Renal pelvis (tissue), 4 donors: Measurements from ENCODE around the gene GPRASP3. TPM values are rescaled to one million over a fixed set of nuclear protein-coding genes. Genes with fewer than 3 reads are reported as not detected.

ENCODE experiments used
- DNase-seq: peaks from one replicate; pipeline ENCODE4 v3.0.0-alpha.2; 2013
- polyA plus RNA-seq, 3 donors: library from polyadenylated mRNA; unstranded; fragments of 120-200 nt; gene quantifications; one replicate each; pipeline ENCODE4 v1.2.1, GENCODE V29; 2013; ENCODE audit not compliant: insufficient read length in 3 of 3

The GPRASP3 gene
- polyA plus RNA-seq, 3 donors: 17.9 to 19.6 (median 18.8) TPM

GRCh38 chrX:102744307-102744706, 23.8 kb downstream of the GPRASP3 start:
- no peak for DNase-seq

GRCh38 chrX:102745513-102745856, 24.9 kb downstream of the GPRASP3 start:
- DNase-seq: no peak

- DNase-seq: peak; percentile 48
Measured at GRCh38 chrX:102745857-102746584, 25.5 kb downstream of the GPRASP3 start.

- no peak for DNase-seq
Measured at GRCh38 chrX:102765217-102765616, 44.7 kb downstream of the GPRASP3 start.

- no peak for DNase-seq
Measured at GRCh38 chrX:102765809-102766208, 45.3 kb downstream of the GPRASP3 start.

- no peak for DNase-seq
Measured at GRCh38 chrX:102767287-102767686, 46.7 kb downstream of the GPRASP3 start.

GRCh38 chrX:102768987-102769761, 48.6 kb downstream of the GPRASP3 start:
- DNase-seq: peak; percentile 92

Other genes starting within 250 kb of the GPRASP3 start
- 1 to 10 TPM in 1 of 3 donors, under 1 TPM in 2; 0.19 to 1.8 (median 0.97) TPM for gene TCP11X2, start 248.9 kb upstream of the GPRASP3 start, polyA plus RNA-seq
- gene TMSB15A, start 204.0 kb upstream of the GPRASP3 start, polyA plus RNA-seq: 10 to 100 TPM; 52.6 to 70.0 (median 66.0) TPM
- 10 to 100 TPM; 14.2 to 15.9 (median 15.8) TPM for gene ARMCX5, start 121.2 kb upstream of the GPRASP3 start, polyA plus RNA-seq
- 10 to 100 TPM; 11.5 to 16.3 (median 14.2) TPM for gene GPRASP1, start 69.3 kb upstream of the GPRASP3 start, polyA plus RNA-seq
- 10 to 100 TPM; 36.7 to 37.5 (median 37.0) TPM for gene GPRASP2, start 8.3 kb upstream of the GPRASP3 start, polyA plus RNA-seq
- under 1 TPM in 1 of 3 donors, not detected in 2; 0.76 TPM for gene RAB40AL, start 216.5 kb downstream of the GPRASP3 start, polyA plus RNA-seq